A673 (cell line): ENCODE measurements around the gene SUPT4H1. TPM values are rescaled to one million over a fixed set of nuclear protein-coding genes. Genes with fewer than 3 reads are reported as not detected.

ENCODE experiments used
- BruUV-seq: library from RNA; stranded (reverse); fragments of 400-500 nt; replicated peaks from 2 replicates; lab custom pipeline; 2021; lab: Mats Ljungman, UMichigan
- CTCF ChIA-PET: fragments of 300-600 bp; sonication (Branson Sonifier 250); formaldehyde crosslinking; loops from one replicate; lab custom pipeline; 2022; ENCODE audit warnings: antibody characterized with exemption; lab: Charles Lee
- POLR2A ChIA-PET: fragments of 300-600 bp; sonication (Branson Sonifier 250); formaldehyde crosslinking; loops from one replicate; lab custom pipeline; 2022; ENCODE audit warnings: antibody characterized with exemption; ENCODE audit not compliant: low non-redundant PET; lab: Charles Lee
- DNase-seq: peaks from one replicate; pipeline ENCODE4 v3.0.0-alpha.2; 2015; ENCODE audit warnings: low spot score
- H3K27ac ChIP-seq: fragments of 200-600 bp; sonication (generic); 2 replicates; pipeline ENCODE4 v1.5.1; 2016; ENCODE audit warnings: mixed run types, low read depth, mild to moderate bottlenecking, mixed read lengths, antibody characterized with exemption, low read length; ENCODE audit not compliant: poor library complexity, severe bottlenecking
- H3K27me3 ChIP-seq: fragments of 200-600 bp; sonication (generic); replicated peaks from 2 replicates; pipeline ENCODE4 v1.6.1; 2017; ENCODE audit warnings: mixed run types, low read depth, mild to moderate bottlenecking, mixed read lengths, antibody characterized with exemption, low read length; ENCODE audit not compliant: insufficient read depth, poor library complexity
- H3K36me3 ChIP-seq: fragments of 200-600 bp; sonication (generic); 2 replicates; pipeline ENCODE4 v1.6.1; 2016; ENCODE audit warnings: mixed run types, mild to moderate bottlenecking, mixed read lengths, antibody characterized with exemption, low read length; ENCODE audit not compliant: insufficient read depth, poor library complexity, severe bottlenecking
- H3K4me1 ChIP-seq: fragments of 200-600 bp; sonication (generic); 2 replicates; pipeline ENCODE4 v1.6.1; 2017; ENCODE audit warnings: mixed run types, mild to moderate bottlenecking, mixed read lengths, antibody characterized with exemption, low read length; ENCODE audit not compliant: insufficient read depth, poor library complexity, severe bottlenecking
- H3K4me3 ChIP-seq: fragments of 200-600 bp; sonication (generic); 2 replicates; pipeline ENCODE4 v1.5.1; 2016; ENCODE audit warnings: low read depth, mixed run types, mild to moderate bottlenecking, mixed read lengths, low read length; ENCODE audit not compliant: poor library complexity, severe bottlenecking
- H3K9me3 ChIP-seq: fragments of 200-600 bp; sonication (generic); 2 replicates; pipeline ENCODE4 v1.6.1; 2016; ENCODE audit warnings: mixed run types, low read depth, mild to moderate bottlenecking, mixed read lengths, antibody characterized with exemption, low read length; ENCODE audit not compliant: poor library complexity, severe bottlenecking
- CTCF ChIP-seq: fragments of 300-800, 200-600 bp; sonication (generic); conservative IDR thresholded peaks from 2 replicates; pipeline ENCODE4 v1.5.1; 2017; ENCODE audit warnings: low read depth, mild to moderate bottlenecking, antibody characterized with exemption, low read length, moderate library complexity, mixed read lengths
- EZH2 ChIP-seq: fragments of 200-600 bp; sonication (generic); IDR thresholded peaks from 2 replicates; pipeline ENCODE4 v1.6.1; 2017; ENCODE audit warnings: borderline replicate concordance, low read depth, mild to moderate bottlenecking, mixed read lengths, antibody characterized with exemption, low read length; ENCODE audit not compliant: poor library complexity, severe bottlenecking
- intact Hi-C: fragments of 100-400 bp; cut with micrococcal nuclease; formaldehyde crosslinking; loops from one replicate; pipeline ENCODE4 v1.10.0; 2022; ENCODE audit not compliant: unreplicated experiment
- total RNA-seq: library from RNA; stranded (reverse); gene quantifications from 2 replicates; pipeline ENCODE4 v1.2.3, GENCODE V29; 2021

Gene SUPT4H1
- total RNA-seq, 1 experiment from 2014 or later = 106 TPM

- H3K9me3 ChIP-seq = no peaks in the 10 kb centered on the region
- peaks cover 6% of the 10 kb centered on the region for H3K27me3 ChIP-seq
- CTCF ChIA-PET = no interaction called here
- H3K4me3 ChIP-seq = no peak overlapping the region
- intact Hi-C loops = no loop called here
- no peak for TF ChIP-seq CTCF
- TF ChIP-seq EZH2 = no peak
- H3K4me1 ChIP-seq = no peaks in the 10 kb centered on the region
- H3K27ac ChIP-seq = no peak overlapping the region
- BruUV-seq = no TSS peak
- DNase-seq = no peak
- POLR2A ChIA-PET = no interaction called here
- no peaks in the 10 kb centered on the region for H3K36me3 ChIP-seq
Measured at GRCh38 chr17:58360296-58361063, 8.5 kb upstream of the SUPT4H1 start.

GRCh38 chr17:58358408-58359172, 6.6 kb upstream of the SUPT4H1 start:
- ChIA-PET POLR2A (no interaction called here), CTCF (no interaction called here)
- H3K27me3 ChIP-seq = peaks cover 6% of the 10 kb centered on the region
- no peak for TF ChIP-seq CTCF
- TF ChIP-seq EZH2 = no peak
- H3K9me3 ChIP-seq = no peaks in the 10 kb centered on the region
- no peaks in the 10 kb centered on the region for H3K4me1 ChIP-seq
- no peak for DNase-seq
- H3K27ac ChIP-seq = no peak overlapping the region
- no TSS peak for BruUV-seq
- intact Hi-C loops = no loop called here
- H3K36me3 ChIP-seq = no peaks in the 10 kb centered on the region
- no peak overlapping the region for H3K4me3 ChIP-seq

- ChIA-PET POLR2A (no interaction called here), CTCF (no interaction called here)
- intact Hi-C loops = no loop called here
- no TSS peak for BruUV-seq
- TF ChIP-seq CTCF (no peak), EZH2 (no peak)
- Histone ChIP-seq H3K4me3 (no peak overlapping the region), H3K9me3 (no peaks in the 10 kb centered on the region), H3K4me1 (no peaks in the 10 kb centered on the region), H3K36me3 (no peaks in the 10 kb centered on the region), H3K27ac (no peak overlapping the region), H3K27me3 (peaks cover under 1% of the 10 kb centered on the region)
- DNase-seq = no peak
Measured at GRCh38 chr17:58357312-58358297, 5.6 kb upstream of the SUPT4H1 start.
